D341Med (cell line): Measurements from ENCODE around the gene LHX4.

Experiments
- DNase-seq: peaks from one replicate; pipeline ENCODE4 v3.0.0; 2012; ENCODE audit warnings: low spot score

The LHX4 gene

GRCh38 chr1:180227861-180228647, 2.0 kb upstream of the LHX4 start:
- DNase-seq: no peak

GRCh38 chr1:180228648-180229482, 1.2 kb upstream of the LHX4 start:
- DNase-seq: peak; percentile 67

GRCh38 chr1:180230416-180230790, 339 bp downstream of the LHX4 start:
- peak; percentile 64 for DNase-seq

- peak; percentile 73 for DNase-seq
These were observed 884 bp downstream of the LHX4 start for GRCh38 chr1:180230791-180231505.

- peak; percentile 76 for DNase-seq
These were observed 1.4 kb downstream of the LHX4 start for GRCh38 chr1:180231506-180231921.

- DNase-seq: no peak
These were observed 1.9 kb downstream of the LHX4 start for GRCh38 chr1:180231936-180232335.

GRCh38 chr1:180232521-180233043, 2.5 kb downstream of the LHX4 start:
- DNase-seq: no peak

- no peak for DNase-seq
These were observed 3.3 kb downstream of the LHX4 start for GRCh38 chr1:180233191-180234011.

GRCh38 chr1:180234369-180235076, 4.5 kb downstream of the LHX4 start:
- no peak for DNase-seq

- no peak for DNase-seq
These were observed 5.0 kb downstream of the LHX4 start for GRCh38 chr1:180235077-180235501.

- no peak for DNase-seq
These were observed 5.6 kb downstream of the LHX4 start for GRCh38 chr1:180235502-180236239.

GRCh38 chr1:180236698-180237509, 6.8 kb downstream of the LHX4 start:
- DNase-seq: no peak

- DNase-seq: no peak
These were observed 7.9 kb downstream of the LHX4 start for GRCh38 chr1:180237869-180238476.

GRCh38 chr1:180238675-180239074, 8.6 kb downstream of the LHX4 start:
- no peak for DNase-seq

GRCh38 chr1:180239145-180240096, 9.4 kb downstream of the LHX4 start:
- no peak for DNase-seq

GRCh38 chr1:180241716-180242544, 11.9 kb downstream of the LHX4 start:
- DNase-seq: no peak
